SH-SY5Y (cell line): ENCODE measurements around the gene ALPG.

Experiments
- GATA2 ChIP-seq: IDR thresholded peaks from 2 replicates; pipeline ENCODE4 v1.6.1; 2011; ENCODE audit warnings: mild to moderate bottlenecking, low read depth, low read length
- GATA3 ChIP-seq: IDR thresholded peaks from 2 replicates; pipeline ENCODE4 v1.6.1; 2011; ENCODE audit warnings: low read depth, mild to moderate bottlenecking, low read length, moderate library complexity

- TF ChIP-seq GATA2 = no peak
- no peak for TF ChIP-seq GATA3
These were observed 33.1 kb downstream of the ALPG start for GRCh38 chr2:232439758-232440135.
